Hypothalamus (tissue), 51 donors: Measurements from ENCODE around the gene HDAC8.
A peak's percentile ranks its signal among the peaks of the same experiment; 100 is the strongest.
"Not testable (repeated sequence)": the region's sequence is repeated elsewhere in the genome, so short reads cannot be mapped to it uniquely, and the experiment has no call there.

Source experiments
- DNase-seq, 51 donors: peaks; one replicate each; lab custom pipeline; 2025; lab: John Stamatoyannopoulos, UW

Gene HDAC8

DNA sequence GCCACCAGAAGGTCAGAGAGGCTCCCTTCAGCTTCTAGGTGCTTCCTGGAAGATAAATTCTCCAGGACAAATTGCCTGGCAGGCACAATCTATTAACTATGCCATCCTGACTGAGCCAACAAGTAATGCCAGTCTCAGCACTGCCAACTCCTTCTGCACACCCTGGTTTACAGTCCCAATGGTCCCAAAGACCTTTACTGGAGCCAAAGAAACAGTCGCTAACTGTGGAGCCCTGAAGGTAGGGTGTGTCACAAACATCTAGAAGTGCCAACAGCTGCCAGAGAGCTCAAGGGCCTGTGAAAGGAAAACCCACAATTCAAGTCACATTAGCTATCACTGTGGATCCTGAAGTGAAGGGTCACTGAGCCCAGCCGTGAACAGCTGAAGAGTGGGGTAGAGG, 232.0 kb downstream of the HDAC8 start:
- no peak for DNase-seq

DNA sequence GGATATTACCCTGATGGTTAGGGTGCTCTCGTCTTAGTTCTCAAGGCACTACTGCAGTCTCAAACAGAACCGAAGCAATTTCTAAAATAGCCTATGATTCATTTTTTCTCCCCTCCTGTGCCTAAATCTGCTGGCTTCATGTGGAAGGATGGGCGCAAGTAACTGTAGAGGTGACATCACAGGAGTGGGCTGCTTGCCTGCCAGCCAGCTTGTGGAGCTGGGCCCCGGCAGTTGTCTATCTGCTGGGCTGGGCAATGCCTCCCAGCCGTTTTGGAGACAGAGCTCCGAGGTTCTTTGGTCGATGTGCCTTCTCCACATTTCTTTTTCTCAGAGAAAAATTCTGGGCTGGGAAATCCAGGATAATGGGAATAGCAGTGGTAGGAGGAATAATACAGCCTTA, 232.6 kb downstream of the HDAC8 start:
- no peak for DNase-seq

DNA sequence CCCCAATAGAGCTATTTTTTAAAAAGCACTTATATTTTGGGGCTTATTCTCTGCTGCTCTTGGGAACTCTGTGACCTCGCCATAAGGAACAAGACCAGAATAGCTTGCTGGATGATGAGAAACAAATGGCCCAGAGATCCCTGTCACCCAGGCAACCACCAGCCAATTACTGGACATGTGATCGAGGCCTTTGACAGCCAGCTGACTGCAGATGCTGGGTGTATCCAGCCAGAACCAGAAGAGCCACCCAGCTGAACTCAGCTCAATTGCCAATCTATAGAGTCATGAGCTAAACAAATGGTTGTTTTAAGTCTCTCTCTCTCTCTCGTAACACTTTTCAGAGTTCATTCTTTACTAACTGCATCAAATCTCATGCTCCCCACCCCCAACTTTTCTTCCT, 242.5 kb downstream of the HDAC8 start:
- DNase-seq: no peak

DNA sequence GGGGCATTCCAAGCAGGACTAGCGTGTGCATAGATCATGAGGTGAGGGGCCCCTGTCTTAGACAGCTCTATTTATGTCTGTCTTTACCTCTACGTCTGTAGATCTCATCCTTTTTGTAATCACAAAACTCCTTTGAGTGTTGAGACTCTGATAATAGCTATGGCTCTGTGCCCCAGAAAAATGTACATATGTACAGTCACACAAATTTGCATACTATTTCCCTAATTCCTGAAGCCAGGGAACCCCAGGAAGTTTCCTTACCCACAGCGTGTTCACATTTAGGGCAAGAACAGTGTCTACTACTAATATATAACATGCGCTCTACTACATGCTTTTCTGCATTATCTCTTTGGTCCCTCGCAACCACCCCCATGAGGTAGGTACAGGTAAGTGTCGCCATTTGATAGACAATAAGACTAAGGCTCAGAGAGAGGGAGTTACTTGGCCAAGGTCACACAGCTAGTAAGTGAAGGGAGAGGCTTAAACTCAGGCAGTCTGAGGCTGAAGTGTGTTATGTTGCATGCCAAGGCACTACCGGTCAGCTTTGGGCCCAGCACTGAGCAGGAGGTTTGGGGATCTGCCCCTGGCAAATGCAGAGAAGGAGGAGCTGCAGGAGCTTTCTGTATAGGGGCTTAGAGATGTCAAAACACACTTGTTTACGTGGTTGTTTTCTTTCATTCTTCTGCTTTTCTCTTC, 245.9 kb downstream of the HDAC8 start:
- DNase-seq: no peak

DNA sequence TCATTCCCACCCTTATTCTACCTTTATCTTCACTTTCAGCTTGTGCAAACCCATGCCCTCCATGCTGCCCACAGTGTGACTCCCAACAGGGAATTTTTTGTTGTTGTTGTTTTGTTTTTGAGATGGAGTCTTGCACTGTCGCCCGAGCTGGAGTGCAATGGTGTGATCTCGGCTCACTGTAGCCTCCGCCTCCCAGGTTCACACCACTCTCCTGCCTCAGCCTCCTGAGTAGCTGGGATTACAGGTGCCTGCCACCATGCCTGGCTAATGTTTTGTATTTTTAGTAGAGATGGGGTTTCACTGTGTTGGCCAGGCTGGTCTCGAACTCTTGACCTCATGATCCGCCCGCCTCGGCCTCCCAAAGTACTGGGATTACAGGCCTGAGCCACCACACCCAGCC, 253.0 kb downstream of the HDAC8 start:
- DNase-seq: not testable (repeated sequence)

DNA sequence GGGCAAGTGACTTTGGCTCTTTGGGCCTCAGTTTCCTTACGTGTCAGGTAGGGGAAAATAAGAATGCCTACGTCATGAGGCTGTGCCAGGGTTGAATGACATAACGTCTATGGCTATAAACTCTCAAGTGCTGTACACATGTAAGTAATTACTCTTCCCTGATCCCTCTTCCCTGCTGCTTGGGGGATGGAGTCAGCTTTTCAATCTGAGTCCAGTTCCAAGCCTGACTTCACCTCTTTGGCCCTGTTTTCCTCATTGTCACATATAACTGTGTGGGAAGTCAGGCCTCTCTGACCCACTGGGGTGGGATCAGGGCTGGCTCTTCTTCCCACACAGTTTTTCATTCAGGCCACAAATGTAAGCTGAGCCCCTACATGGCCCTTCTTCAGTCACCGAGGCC, 255.5 kb downstream of the HDAC8 start:
- no peak for DNase-seq

DNA sequence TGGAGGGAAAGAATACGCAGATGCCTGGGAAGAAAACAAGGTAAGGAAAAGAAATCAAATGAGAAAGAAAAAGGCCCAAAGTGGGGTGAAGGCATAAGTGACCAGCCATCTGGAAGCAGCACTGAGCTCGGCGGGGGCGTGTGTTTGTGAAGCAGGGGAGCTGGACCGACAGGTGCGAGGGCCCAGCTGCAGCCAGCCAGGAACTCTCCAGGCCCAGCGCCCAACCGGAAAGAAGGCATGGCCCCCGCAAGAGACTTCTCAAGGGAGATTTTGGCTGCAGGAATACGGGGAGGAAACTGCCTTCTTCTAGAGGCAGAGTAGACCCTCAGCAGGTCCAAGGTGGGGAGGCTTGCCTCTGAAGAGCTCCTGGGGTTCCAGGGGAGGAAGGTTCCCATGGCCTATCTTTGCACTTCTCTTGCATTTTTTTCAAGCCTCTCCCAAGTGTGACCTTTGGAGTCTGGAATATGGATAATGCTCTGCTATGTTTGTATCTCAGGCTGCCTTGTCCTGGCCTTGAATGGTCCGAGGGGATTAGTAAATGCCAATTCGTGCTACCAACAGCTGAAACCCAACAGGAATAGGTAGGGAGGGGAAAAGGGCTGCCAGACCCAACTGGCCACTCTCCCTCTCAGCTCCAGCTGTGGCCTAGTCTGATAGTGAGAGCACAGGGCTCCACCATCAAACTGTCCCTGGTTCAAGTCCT, 256.1 kb downstream of the HDAC8 start:
- DNase-seq: no peak

DNA sequence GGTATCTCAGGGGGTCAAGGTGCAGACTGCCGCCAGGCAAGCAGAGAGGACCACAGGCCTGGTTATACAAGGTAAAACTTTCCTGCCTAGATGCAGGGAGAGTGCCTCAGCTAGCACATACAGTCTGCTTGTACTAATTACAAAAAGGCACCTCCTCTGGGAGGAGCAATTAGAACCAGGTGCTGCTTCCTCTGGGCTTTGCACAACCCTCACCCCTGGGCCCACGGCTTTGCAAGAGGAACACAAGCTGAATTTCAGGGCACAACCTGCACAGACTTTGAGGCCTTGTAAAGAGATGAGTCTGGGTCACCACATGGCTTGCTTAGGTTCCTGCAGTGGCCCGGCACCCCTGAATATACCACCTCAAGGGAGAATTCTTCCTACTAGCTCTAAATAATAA, 257.8 kb downstream of the HDAC8 start:
- DNase-seq: no peak

DNA sequence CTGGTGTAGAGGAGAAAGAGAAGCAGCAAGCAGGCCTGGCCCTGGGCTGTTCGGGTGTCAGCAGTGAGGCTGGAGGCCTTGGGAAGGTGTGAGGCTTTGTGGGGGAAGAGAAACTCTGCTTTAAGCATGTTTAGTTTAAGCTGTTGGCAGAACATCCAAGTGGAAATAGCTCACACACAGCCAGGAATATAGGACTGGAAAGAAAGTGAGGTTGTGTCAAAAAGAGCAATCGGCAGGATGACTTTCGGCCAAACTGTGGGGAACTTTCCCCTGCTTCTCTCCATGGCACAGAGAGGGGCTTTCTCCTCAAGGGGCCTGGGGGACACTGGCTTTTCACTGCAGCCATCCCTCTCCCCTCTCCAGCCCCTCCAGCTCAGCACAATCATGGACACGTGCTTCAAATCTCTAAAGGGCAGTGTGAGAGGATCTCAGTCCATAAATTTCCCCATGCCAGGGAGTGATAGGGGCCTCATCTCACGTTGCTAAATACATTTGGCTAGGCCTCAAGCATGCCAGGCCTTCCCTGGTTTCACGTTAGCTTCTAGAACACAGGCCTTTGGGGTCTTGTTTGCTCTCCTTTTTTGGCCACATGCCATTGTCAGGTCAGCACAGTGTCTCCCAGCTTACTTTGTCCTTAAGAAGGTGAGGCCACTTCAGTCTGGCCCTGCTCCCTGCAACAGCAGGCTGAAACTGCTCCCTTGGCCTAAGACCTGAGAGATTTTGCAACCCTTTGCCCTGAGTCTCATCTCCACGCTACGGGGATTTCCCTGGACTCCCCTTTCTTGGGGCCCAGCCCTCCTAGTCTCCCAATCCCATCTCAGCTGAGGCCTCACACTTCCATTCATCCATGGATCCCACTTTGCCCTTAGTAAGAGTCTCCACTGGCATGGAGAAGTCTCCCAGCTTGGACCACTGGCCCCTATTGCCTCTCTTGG, 258.7 kb downstream of the HDAC8 start:
- DNase-seq: no peak

DNA sequence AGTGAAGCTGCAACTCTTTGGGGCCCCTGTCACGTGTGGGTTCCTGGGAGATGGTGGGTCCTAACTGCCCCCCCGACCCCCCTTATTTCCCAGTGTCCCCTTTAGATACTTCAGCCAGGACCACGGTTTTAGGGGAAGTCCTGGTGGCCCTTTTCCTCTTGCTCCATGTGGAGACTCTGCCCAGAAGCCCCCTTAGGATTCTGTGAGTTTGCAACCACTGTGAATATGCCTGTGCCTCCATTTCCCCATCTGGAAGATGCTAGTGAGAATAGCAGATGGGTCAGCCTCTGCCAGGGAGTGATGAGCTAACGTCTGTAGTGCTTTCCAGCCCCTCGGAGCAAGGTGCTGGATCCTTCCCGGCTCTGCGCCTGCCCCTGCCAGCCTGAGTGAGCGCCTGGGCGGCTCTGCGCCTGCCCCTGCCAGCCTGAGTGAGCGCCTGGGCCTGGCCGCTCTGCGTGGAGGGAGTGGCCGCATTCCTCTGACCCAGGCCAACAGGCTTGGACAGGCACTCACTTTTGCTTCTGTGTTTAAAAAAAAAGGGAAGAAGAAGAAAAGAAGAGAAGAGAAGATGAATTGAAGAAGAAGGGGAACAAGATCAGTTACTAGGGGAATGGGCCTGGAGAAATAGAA, 260.2 kb downstream of the HDAC8 start:
- DNase-seq: no peak

DNA sequence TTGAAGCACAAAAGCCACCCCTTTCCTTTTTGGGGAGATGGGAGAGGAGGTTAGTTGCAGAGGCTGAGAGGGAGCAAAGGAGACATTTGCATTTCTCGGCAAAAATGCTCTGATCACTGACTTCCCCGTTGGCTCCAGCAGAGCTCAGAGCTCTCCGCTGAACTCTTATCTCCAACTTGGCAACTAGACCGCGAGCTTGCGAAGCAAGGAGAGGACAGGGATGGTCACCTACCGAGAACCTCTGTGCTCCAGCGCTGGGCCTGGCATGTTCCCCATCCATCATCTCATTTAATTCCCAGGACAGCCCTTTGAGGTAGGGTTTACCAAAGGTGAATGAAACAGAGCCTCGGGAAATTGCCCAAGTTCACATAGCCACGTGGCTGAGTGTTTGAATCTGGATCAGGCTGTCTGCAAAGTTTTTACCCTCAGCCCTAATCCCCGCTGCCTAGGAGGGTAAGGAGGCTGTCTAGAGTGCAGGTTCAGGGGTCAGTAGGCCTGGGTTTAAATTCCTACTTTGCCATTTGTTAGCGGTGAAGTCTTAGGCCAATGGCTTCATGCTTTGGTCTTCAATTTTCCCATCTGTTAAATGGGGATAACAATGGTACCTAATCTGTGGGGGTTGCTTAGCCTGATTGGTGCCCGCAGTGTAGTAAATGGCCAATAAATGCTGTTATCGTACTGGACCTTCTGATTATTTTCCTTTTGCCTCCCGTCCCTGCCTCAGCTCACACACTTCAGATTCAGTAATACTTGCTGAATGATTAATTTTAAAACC, 263.2 kb downstream of the HDAC8 start:
- DNase-seq: no peak

DNA sequence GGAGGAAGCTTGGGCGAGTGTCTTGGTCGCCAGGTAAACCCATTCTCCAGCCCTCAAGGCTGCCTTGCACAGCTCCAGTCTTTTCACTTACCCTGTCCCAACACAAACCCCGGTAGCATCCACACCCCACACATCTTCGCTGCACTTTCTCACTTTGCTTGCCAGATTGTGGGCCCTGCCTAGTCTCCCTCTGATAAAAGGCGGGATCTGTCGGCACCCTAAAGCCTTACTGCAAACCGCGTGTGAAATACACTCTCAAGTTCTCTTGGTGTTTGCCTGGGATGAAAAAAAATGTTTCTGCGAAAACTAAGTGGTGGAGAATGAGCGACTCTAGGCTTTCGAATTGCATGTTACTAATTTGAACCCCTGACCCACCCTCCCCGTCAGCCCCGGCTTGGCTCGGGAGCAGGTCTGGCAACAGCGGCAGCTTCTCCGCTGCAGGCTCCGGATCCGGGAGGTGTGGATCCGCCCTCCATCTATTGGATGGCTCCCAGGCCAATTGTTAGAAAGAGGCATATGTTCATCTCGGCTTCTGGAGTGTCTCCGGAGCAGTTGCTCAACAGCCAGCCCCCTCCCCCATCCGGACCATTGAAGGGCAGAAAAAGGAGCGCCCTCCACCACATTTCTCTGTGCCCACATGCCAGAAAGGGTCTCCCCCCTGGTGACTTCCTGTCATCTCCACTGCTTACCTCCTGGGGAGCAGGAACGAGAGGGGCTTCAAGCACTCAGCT, 263.9 kb downstream of the HDAC8 start:
- peak in 42 of 51 donors; percentile 0 to 47 (median 20) for DNase-seq

DNA sequence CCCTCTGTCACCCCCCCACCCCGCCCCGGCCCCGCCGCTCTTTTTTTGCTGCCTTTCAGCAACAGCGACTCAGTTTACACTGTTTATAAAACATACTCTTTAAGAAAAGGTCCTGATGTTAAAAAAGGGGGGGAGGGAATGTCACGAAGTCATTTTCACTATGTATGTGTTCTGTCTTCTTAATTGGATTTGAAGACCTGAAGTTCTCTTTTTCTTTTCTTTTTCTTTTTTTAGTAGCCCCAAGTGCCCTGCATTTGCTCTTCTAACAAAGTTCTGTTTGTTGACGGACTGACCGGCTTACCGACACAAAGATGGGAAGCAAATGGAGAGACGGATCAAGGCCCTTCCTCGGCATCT, 264.5 kb downstream of the HDAC8 start:
- no peak for DNase-seq

DNA sequence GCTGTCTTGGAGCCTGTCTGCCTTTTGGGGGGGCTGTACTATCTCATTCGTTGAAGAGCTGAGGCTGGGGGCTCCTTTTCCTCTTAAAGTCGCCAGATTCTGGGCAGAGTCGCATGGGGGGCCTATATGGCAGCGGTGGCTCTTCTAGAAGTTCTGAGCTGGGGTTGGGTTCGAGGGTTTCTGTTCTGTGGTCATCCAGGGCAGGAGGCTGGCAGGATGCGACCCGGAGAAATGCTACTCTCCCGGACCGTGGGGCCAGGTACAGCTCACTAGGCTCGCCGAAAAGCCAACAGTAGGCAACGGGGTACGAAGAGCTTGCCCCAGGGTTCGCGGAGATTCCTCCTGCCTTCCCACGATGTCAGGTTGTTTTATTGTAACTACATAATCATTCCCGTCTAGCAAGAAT, 265.0 kb downstream of the HDAC8 start:
- DNase-seq: no peak

DNA sequence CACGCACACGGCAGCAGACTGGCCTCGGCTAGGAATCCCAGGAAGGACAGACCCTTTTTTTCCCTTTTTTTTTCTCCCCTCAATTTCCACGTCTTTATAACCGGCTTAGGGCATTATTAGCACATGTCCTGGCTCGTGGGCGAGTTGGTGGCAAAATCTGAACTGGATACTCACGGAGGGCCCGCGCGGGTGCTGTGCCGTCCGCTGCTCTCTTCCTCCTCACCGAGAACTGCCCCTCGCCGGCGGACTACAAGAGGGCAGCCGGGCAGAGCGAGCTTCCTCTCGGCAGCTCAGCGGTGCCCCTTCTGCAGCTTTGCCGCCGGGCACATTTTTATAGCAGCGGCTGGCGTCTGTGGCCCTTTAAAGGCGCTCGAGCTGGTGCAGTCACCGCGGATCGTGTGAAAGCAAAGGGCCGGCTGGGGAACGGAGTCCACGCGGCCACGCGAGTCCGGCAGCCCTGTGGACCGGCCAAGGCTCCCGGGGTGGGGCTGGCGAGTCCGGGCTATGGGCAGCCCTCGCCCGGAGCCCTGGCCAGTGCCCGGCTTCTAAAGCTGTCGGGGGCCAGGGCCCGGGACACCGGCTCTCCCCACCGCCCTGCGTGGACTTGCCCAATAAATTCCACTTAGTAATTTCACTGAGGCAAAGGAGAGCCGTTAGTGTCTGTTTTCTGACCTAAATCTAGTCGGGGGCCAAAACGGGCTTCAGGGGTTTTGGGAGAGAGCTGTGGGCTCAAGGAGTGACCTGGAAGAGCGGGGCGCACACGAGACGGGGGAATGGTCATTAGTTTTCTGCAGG, 265.6 kb downstream of the HDAC8 start:
- peak in 45 of 51 donors; percentile 0 to 78 (median 23) for DNase-seq

DNA sequence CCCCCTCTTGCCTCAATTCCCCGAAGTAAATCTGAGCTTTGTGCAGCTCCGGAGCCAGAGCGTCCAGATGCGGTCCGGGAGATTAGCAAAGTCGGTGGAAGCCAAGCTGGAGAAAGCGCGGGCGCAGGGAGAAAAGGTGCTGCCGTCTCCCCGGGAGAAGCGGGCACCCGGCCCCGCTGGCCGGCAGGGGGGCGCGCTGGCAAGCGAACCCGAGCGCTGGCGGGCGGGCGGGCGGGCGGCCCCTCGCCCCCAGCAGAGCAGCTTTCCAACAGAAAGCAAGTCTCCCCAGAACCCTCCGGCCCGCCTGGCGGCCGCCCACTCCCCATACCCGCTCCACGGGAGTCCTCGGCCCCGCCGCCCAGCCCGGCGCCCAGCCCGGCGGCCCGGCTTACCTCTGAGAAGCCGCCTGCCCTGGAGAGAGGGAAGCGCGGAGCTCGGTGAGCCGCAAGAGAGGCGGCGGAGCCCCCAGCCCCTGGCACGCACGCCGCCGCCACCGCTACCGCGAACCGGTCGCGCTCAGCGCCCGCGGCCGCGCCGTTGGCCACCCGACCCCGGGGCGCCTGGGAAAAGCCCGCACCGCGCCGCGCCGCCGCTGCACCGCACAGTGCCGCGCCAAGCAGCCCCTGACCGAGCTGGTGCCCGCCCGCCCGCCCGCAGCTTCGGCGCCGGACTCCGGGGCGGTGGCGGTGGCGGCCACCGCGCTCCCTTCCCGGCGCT, 266.4 kb downstream of the HDAC8 start:
- peak in 2 of 51 donors; percentile 3 to 36 for DNase-seq

DNA sequence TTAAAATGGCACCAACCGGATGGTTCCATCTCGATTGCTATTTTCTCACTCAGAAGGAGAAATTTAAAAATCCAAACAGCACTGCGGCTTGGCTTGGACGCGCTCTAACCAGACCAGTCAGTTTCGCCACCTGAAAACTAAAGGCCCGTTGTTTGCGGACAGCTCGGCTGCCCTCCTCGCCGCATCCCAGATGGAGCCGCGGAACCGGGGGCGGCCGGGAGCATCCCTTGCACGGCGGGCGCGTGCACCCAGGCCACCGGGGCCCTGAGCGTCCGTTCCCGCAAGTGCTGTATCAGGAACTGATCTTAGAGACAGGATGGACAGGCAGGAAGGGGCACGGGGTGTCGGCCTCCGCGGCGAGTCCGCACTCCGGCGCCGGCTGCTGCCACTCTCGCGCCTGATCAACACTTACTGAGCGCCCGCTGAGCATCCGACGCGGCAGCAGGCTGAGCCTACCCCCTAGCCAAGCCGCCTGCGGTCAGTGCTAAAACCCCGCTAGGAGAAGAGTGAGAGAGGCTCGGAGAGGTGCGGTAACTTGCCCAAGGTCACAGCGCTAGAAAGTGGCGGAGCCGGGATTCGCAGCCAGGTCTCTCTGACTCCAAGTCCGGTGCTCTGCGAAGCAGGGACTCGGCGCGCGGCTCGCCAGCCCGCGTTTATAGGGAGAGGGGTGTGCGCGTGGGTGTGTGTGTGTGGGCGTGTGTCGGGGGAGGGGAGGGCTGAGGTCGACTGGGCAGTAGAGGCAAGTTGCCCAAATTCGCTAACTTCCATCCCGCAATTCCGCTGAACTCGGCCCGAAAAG, 267.2 kb downstream of the HDAC8 start, which contains the start of gene CITED1:
Gene CITED1 (minus strand): TSS at position 629 of the 799 bp plus-strand sequence. CDS start 3,045 bp downstream, outside the sequence.
- peak in 7 of 51 donors; percentile 0 to 25 (median 5) for DNase-seq
